Cardiac muscle cell (in vitro differentiated cells and primary cell): Measurements from ENCODE around the gene SCGB3A1. TPM values are rescaled to one million over a fixed set of nuclear protein-coding genes. Genes with fewer than 3 reads are reported as not detected.

Experiments
- DNase-seq, 2 donors: peaks; one replicate each; pipeline versions ENCODE4 v3.0.0 to v3.0.0-alpha.2; 2010 to 2017; ENCODE audit warnings: low read depth in 1 of 2, low spot score in 1 of 2
- H3K27ac ChIP-seq: fragments of 200-600 bp; sonication (generic); 2 replicates; pipeline ENCODE4 v1.5.1; 2016
- H3K27me3 ChIP-seq: fragments of 200-600 bp; sonication (generic); 2 replicates; pipeline ENCODE4 v1.6.0; 2016; ENCODE audit warnings: control low read depth
- H3K36me3 ChIP-seq: fragments of 200-600 bp; sonication (generic); 2 replicates; pipeline ENCODE4 v1.5.1; 2016; ENCODE audit warnings: control low read depth
- H3K4me1 ChIP-seq: fragments of 200-600 bp; sonication (generic); 2 replicates; pipeline ENCODE4 v1.8.1; 2017; ENCODE audit warnings: low read depth, mild to moderate bottlenecking, mixed run types
- H3K4me3 ChIP-seq: fragments of 200-600 bp; sonication (generic); 2 replicates; pipeline ENCODE4 v1.5.1; 2016; ENCODE audit warnings: mild to moderate bottlenecking
- H3K9me3 ChIP-seq: fragments of 200-600 bp; sonication (generic); 2 replicates; pipeline ENCODE4 v1.5.1; 2017; ENCODE audit warnings: low read depth, mild to moderate bottlenecking, control low read depth
- CTCF ChIP-seq: IDR thresholded peaks from 2 replicates; pipeline ENCODE4 v1.5.1; 2012; ENCODE audit warnings: low read depth, mild to moderate bottlenecking, low read length
- polyA plus RNA-seq: library from polyadenylated mRNA; unstranded; fragments of >200 nt; fragmentation: Nextera tagmentation; extraction: Ambion mirVana; gene quantifications from 2 replicates; pipeline ENCODE4 v1.2.1, GENCODE V29; 2016
- total RNA-seq: library from RNA; depleted of rRNA; stranded (reverse); fragments of >200 nt; gene quantifications from 2 replicates; pipeline ENCODE4 v1.2.3, GENCODE V29; 2016

Gene SCGB3A1
- total and polyA plus RNA-seq, 2 experiments from 2014 or later = 0.56 TPM; not detected in 1

GRCh38 chr5:180605554-180606214 lies 14.4 kb upstream of the SCGB3A1 start:
- Histone ChIP-seq H3K27ac (no peak overlapping the region), H3K4me3 (no peak overlapping the region), H3K36me3 (no peaks in the 10 kb centered on the region), H3K9me3 (no peaks in the 10 kb centered on the region), H3K4me1 (peaks cover 12% of the 10 kb centered on the region), H3K27me3 (no peaks in the 10 kb centered on the region)
- peak; percentile 85 for TF ChIP-seq CTCF
- DNase-seq = peak; percentile 60 to 68

- Histone ChIP-seq H3K4me1 (peaks cover 12% of the 10 kb centered on the region), H3K9me3 (no peaks in the 10 kb centered on the region), H3K36me3 (no peaks in the 10 kb centered on the region), H3K4me3 (no peak overlapping the region), H3K27ac (no peak overlapping the region), H3K27me3 (no peaks in the 10 kb centered on the region)
- no peak for DNase-seq
- TF ChIP-seq CTCF = no peak
Observed at GRCh38 chr5:180604271-180604670, 13.0 kb upstream of the SCGB3A1 start.

- TF ChIP-seq CTCF = no peak
- no peaks in the 10 kb centered on the region for H3K36me3 ChIP-seq
Observed at GRCh38 chr5:180603076-180603594, 11.8 kb upstream of the SCGB3A1 start.

GRCh38 chr5:180602481-180603075 lies 11.3 kb upstream of the SCGB3A1 start:
- peaks cover under 1% of the 10 kb centered on the region for H3K4me1 ChIP-seq
- no peak for TF ChIP-seq CTCF
- H3K9me3 ChIP-seq = no peaks in the 10 kb centered on the region
- no peak for DNase-seq
- H3K27ac ChIP-seq = no peak overlapping the region
- H3K4me3 ChIP-seq = no peak overlapping the region
- H3K27me3 ChIP-seq = no peaks in the 10 kb centered on the region
- H3K36me3 ChIP-seq = no peaks in the 10 kb centered on the region

More at GRCh38 chr5:180603076-180603594, 11.8 kb upstream of the SCGB3A1 start:
- no peak for DNase-seq
- H3K4me1 ChIP-seq = peaks cover 6% of the 10 kb centered on the region
- H3K27ac ChIP-seq = no peak overlapping the region
- no peak overlapping the region for H3K4me3 ChIP-seq
- no peaks in the 10 kb centered on the region for H3K27me3 ChIP-seq
- H3K9me3 ChIP-seq = no peaks in the 10 kb centered on the region

GRCh38 chr5:180601591-180602480 lies 10.5 kb upstream of the SCGB3A1 start:
- H3K4me1 ChIP-seq = no peaks in the 10 kb centered on the region
- H3K4me3 ChIP-seq = no peak overlapping the region
- no peak overlapping the region for H3K27ac ChIP-seq
- H3K9me3 ChIP-seq = no peaks in the 10 kb centered on the region
- H3K36me3 ChIP-seq = no peaks in the 10 kb centered on the region
- no peak for TF ChIP-seq CTCF
- H3K27me3 ChIP-seq = no peaks in the 10 kb centered on the region
- no peak for DNase-seq
